Measurements from ENCODE around the gene B4GALT1. TPM values are rescaled to one million over a fixed set of nuclear protein-coding genes. Genes with fewer than 3 reads are reported as not detected.

Gene B4GALT1
- total and polyA plus RNA-seq, 4 donors, result 27.2 to 130 (median 86.2) TPM

GRCh38 chr9:33140401-33141360, 26.5 kb downstream of the B4GALT1 start:
- Histone ChIP-seq H3K4me3 (no peak overlapping the region), H3K36me3 (ENCODE audit: control insufficient read depth in 4 of 4, insufficient read depth in 4 of 4, low read length in 4 of 4) (no peaks in the 10 kb centered on the region), H3K27me3 (ENCODE audit: control insufficient read depth in 3 of 3, insufficient read depth in 3 of 3, low read length in 2 of 3) (no peaks in the 10 kb centered on the region), H3K4me1 (ENCODE audit: control insufficient read depth in 5 of 5, insufficient read depth in 5 of 5, low read length in 5 of 5) (peaks cover 39 to 70% (median 48%) of the 10 kb centered on the region in 5 donors), H3K9me3 (ENCODE audit: control insufficient read depth in 4 of 4, insufficient read depth in 3 of 4, low read length in 3 of 4) (no peaks in the 10 kb centered on the region), H3K9ac (ENCODE audit: insufficient read depth in 1 of 2, low read length in 2 of 2) (no peak overlapping the region), H3K27ac (ENCODE audit: low read depth in 1 of 2, low read length in 1 of 2) (peak overlapping the region in 1 of 2 donors; percentile 44)
- peak in 2 of 3 donors; percentile 41 to 53 for DNase-seq
- no peak for ATAC-seq (ENCODE audit: insufficient read depth, low FRiP score)
- no peak for TF ChIP-seq CTCF (IDR thresholded peaks at IDR 0.05; ENCODE audit: control extremely low read depth, extremely low read depth)
- 48 to 66% methylated on average over 9 of the region's 9 CpGs for WGBS, 2 donors

DNA sequence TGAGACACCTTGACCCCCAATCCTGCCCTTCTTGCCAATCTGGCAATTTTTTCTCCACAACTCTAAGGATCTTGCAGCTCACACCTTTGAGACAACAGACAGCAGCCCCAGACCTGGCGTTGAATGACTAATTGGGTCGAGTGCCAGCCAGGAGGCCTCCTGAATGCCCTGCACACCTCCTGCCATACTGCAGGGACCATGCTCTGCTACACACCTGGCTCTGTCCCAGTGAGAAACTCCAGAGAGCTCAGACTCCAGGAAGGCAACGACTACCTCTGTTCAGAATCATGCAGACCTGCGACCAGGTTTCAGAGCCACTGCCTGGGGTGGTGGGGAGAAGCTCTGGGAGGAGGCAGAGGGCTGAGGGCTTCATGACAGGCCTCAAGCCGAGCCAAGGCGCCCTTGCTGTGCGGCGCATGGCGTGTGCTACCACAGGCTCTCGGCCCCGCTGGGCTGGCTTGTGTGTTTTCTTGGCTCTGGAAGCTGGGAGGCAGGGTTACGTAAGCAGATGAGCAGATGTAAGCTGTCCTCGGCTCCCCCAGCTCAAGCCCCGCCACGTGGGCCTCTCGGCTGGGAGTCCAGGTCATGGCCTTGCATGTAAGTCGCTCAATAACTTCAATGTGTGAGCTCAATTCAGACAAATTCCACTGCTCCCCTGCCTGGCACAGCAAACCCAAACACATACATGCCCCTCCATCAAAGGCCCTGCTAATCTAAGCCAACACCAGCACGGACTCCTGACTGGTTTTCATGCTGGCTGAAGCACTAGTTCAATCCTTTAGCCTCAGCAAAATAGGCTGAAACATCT, 27.5 kb downstream of the B4GALT1 start:
- peak; percentile 93 to 97 (median 95) for DNase-seq
- 51 to 58% methylated on average over 18 of the region's 18 CpGs for WGBS, 2 donors
- ATAC-seq (ENCODE audit: insufficient read depth, low FRiP score), result no peak
- H3K4me1 ChIP-seq (ENCODE audit: control insufficient read depth in 5 of 5, insufficient read depth in 5 of 5, low read length in 5 of 5), result peaks cover 39 to 67% (median 47%) of the 10 kb centered on the region in 5 donors
- peak overlapping the region; percentile 36 to 68 for H3K27ac ChIP-seq (ENCODE audit: low read depth in 1 of 2, low read length in 1 of 2)
- H3K9ac ChIP-seq (ENCODE audit: insufficient read depth in 1 of 2, low read length in 2 of 2), result peak overlapping the region in 1 of 2 donors; percentile 3
- no peaks in the 10 kb centered on the region for H3K27me3 ChIP-seq (ENCODE audit: control insufficient read depth in 3 of 3, insufficient read depth in 3 of 3, low read length in 2 of 3)
- H3K9me3 ChIP-seq (ENCODE audit: control insufficient read depth in 4 of 4, insufficient read depth in 3 of 4, low read length in 3 of 4), result no peaks in the 10 kb centered on the region
- peaks cover 0 to 4% (median 2%) of the 10 kb centered on the region in 4 donors for H3K36me3 ChIP-seq (ENCODE audit: control insufficient read depth in 4 of 4, insufficient read depth in 4 of 4, low read length in 4 of 4)
- TF ChIP-seq CTCF (IDR thresholded peaks at IDR 0.05; ENCODE audit: control extremely low read depth, extremely low read depth), result no peak
- peak overlapping the region; percentile 10 for H3K4me3 ChIP-seq

- H3K27me3 ChIP-seq (ENCODE audit: control insufficient read depth in 3 of 3, insufficient read depth in 3 of 3, low read length in 2 of 3), result no peaks in the 10 kb centered on the region
- H3K36me3 ChIP-seq (ENCODE audit: control insufficient read depth in 4 of 4, insufficient read depth in 4 of 4, low read length in 4 of 4), result peaks cover 2 to 9% (median 6%) of the 10 kb centered on the region in 4 donors
- peaks cover 39 to 64% (median 44%) of the 10 kb centered on the region in 5 donors for H3K4me1 ChIP-seq (ENCODE audit: control insufficient read depth in 5 of 5, insufficient read depth in 5 of 5, low read length in 5 of 5)
- H3K9ac ChIP-seq (ENCODE audit: insufficient read depth in 1 of 2, low read length in 2 of 2), result no peak overlapping the region
- no peak for TF ChIP-seq CTCF (IDR thresholded peaks at IDR 0.05; ENCODE audit: control extremely low read depth, extremely low read depth)
- H3K4me3 ChIP-seq, result no peak overlapping the region
- peak overlapping the region in 1 of 2 donors; percentile 0 for H3K27ac ChIP-seq (ENCODE audit: low read depth in 1 of 2, low read length in 1 of 2)
- H3K9me3 ChIP-seq (ENCODE audit: control insufficient read depth in 4 of 4, insufficient read depth in 3 of 4, low read length in 3 of 4), result no peaks in the 10 kb centered on the region
- WGBS, 2 donors, result 92 to 95% methylated on average over 7 of the region's 7 CpGs
- ATAC-seq (ENCODE audit: insufficient read depth, low FRiP score), result no peak
- DNase-seq, result no peak
Measured at GRCh38 chr9:33138768-33139167, 28.4 kb downstream of the B4GALT1 start.
